ENCODE data around the gene SUMF1.

The SUMF1 gene

DNA sequence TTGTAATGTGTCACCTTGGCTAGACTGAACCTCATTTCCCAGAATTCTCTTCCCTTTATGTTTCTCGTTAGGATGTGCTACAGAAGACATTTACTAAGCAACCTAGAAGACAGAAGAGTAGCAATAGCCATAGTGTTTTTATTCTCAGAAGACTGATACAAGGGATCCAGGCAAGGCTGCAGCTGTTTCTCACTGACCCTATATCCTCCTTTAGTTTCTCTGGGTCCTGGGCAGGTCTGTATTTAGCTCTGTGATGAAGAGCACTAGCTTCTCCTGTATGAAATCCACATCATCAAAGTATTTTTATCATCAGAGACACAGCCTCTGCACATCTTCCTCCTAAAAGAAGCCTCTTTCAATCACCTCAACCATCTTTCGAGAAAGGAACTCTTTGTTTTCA, 72.5 kb downstream of the SUMF1 start:
- in situ Hi-C loops (cut with MboI; ENCODE audit: low sequenced_read_pairs) = no loop called here

DNA sequence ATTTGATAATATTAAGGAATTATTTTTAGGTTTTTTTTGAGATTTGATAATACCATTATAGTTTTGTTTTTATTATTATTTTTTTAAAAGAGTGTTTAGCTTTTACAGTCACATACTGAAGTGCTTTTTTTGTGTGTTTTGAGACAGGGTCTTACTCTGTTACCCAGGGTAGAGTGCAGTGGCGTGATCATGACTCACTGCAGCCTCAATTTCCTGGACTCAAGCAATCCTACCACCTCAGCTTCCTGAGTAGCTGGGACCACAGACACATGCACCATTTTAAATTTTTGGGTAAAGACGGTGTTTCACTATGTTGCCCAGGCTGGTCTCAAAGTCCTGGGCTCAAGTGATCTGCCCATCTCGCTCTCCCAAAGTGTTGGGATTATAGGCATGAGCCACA, 73.0 kb downstream of the SUMF1 start:
- in situ Hi-C loops (cut with MboI; ENCODE audit: low sequenced_read_pairs) = no loop called here

DNA sequence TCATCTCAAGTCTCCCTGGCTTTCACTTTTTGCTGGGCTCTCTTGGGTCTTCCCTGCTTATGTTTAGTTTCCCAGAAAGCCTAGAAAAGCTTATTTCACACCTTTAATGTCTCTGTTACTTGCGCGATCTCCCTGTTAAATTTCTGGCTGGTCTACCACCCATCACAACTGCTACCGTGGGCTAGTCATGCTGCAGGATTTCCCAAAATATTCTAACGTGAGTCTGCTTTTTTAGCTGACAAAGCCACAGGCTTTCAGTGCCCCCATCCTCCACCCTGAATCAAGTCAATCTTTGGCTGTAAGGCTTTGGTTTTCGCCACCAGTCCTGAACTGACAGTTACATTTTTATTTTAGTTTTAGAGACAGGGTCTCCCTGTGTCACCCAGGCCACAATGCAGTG, 74.1 kb downstream of the SUMF1 start:
- in situ Hi-C loops (cut with MboI; ENCODE audit: low sequenced_read_pairs) = no loop called here

DNA sequence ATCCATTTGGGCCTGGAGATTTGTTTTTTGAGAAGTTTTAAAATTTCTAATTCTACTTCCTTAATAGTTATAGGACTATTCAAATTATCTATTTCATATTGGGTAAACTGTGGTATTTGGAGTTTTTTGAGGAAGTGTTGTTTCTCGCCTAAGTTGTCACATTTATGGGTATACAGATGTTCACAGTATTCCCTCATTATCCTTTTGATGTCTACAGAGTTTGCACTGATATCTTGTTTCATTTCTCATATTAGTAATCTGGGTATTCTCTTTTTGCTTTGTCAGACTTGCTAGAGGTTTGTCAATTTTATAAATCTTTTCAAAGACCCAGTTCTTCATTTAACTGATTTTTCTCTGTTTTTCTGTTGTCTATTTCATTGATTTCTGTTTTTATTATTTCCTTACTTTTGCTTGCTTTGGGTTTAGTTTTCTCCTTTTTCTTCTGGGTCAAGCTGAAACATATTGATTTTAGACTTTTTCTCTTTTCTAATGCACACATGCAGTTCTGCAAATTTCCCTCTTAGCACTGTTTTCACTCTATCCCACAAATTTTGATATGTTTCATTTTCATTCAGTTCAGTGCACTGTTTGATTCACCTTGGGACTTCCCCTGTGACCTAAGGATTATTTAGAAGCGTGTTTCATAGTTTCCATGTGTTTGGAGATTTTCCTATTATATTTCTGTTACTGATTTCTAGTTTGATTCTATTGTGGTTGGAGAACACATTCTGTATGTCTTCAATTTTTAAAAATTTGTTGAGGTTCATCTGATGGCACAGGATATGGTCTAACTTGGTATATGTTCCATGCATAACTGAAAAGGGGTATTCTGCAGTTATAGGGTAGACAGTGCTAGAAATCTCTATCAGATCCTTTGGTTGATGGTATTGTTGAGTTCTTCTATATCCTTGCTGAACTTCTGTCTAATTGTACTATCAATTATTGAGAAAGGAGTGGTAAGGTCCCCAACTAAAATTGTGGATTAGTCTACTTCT, 79.6 kb downstream of the SUMF1 start:
- in situ Hi-C loops (cut with MboI; ENCODE audit: low sequenced_read_pairs) = no loop called here

DNA sequence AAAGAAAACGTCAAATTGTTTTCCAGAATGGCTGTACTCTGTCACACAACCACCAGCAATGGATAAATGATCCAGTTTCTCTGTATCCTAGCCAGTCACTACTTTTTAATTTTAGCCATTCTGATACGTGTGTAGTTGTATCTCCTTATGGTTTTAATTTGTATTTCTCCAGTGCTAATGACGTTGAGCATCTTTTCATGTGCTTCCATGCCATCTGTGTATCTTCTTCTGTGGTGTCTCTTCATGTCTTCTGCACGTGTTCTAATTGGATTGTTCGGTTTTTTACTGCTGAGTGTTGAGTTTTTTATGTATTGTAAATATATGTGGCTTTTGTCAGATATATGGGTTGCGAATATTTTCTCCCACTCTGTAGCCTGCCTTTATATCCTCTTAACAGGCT, 81.9 kb downstream of the SUMF1 start:
- in situ Hi-C loops (cut with MboI; ENCODE audit: low sequenced_read_pairs) = no loop called here

DNA sequence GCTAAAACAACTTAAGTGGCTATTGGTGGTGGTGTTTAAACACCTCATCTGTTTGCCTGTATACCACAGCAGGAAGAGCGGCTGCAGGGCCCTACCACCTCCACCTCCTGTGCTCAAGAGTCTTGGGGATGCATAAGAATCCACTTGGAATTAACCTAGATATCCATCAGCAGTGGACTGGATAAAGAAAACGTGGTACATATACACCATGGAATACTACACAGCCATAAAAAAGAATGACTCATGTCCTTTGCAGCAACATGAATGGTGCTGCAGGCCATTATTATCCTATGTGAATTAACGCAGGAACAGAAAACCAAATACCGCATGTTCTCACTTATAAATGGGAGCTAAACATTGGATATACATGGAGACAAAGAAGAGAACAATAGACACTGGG, 87.1 kb downstream of the SUMF1 start:
- in situ Hi-C loops (cut with MboI; ENCODE audit: low sequenced_read_pairs) = no loop called here

DNA sequence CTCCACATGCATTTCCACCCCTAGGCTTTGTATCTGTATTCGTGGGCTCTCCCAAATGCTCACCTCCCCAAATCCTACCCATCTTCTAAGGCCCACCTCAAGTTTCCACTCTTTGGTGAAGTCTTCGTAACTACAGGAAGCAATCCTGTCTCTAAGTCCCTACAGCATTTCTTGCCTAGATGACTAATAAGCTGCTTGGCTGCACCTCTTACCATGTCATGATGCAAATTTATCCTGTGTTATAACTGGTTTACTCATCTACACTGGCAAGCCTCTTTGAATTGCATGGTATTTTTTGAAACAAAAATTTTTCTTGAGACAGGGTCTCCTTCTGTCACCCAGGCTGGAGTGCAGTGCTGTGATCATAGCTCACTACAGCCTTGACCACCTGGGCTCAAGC, 90.6 kb downstream of the SUMF1 start:
- in situ Hi-C loops (cut with MboI; ENCODE audit: low sequenced_read_pairs) = no loop called here

DNA sequence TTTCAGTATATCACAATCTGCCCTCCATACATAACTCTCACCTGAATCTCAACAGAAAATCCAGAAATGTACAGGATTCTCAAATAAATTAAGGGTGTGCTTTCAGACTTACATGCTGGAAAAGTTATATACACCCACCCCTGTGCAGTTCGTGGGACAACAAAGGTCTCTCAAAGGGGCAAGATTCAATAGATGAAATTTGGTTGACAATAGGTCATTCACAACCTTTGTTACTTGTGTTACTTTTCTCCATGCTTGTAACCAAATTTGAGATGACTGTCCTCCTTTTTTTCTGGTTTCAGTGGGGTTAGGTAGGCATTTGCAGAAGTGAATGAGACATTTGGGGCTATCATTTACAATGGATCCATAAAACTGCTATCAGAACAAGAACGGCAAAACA, 91.2 kb downstream of the SUMF1 start:
- in situ Hi-C loops (cut with MboI; ENCODE audit: low sequenced_read_pairs) = no loop called here

DNA sequence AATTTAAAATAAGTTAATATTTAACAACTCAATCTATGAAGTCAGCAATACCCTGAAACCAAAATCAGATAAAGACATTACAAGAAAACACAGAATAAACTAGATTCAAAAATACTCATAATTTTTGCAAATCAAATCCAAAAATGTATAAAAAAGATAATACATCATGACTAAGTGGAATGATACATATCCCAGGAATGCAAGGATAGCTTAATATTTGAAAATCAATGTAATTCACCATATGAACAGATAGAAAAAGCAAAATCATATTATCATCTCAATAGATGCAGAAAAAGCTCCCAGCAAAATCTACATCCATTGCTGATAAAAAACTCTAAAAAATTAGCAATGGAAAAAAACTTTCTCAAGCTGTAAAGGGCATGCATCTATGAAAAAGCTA, 93.4 kb downstream of the SUMF1 start:
- in situ Hi-C loops (cut with MboI; ENCODE audit: low sequenced_read_pairs) = no loop called here

DNA sequence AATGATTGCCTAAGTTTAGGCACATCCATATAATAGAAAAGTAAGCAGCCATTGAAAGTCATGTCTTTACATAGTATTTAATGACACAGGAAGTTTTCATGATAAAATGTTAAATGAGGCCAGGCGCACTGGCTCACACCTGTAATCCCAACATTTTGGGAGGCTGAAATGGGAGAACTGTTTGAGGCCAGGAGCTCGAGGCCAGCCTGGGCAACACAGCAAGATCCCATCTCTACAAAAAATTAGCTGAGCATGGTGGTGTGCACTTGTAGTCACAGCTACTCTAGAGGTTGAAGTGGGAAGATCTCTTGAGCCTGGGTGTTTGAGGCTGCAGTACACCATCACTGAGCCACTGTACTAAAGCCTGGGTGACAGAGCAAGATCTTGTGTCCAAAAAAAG, 104.5 kb downstream of the SUMF1 start:
- in situ Hi-C loops (cut with MboI; ENCODE audit: low sequenced_read_pairs) = no loop called here

DNA sequence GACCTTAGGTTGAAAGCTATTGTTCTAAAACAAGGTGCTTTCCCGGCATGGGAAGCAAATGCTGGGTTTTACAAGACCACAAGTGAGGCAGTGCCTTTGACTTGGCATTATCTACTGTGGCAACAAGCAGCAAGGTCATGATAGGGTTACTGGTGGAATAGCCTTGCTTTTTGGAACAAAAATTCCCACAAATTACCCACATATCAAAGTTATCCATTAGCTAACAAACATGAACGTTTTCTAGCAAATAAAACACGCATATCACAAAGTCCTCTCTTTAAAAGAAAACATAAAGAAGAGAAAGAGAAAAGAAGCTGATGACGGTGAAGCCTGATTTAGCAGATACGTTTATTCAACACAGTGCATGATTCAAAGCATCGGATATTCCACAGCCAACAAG, 106.3 kb downstream of the SUMF1 start:
- in situ Hi-C loops (cut with MboI; ENCODE audit: low sequenced_read_pairs) = no loop called here

DNA sequence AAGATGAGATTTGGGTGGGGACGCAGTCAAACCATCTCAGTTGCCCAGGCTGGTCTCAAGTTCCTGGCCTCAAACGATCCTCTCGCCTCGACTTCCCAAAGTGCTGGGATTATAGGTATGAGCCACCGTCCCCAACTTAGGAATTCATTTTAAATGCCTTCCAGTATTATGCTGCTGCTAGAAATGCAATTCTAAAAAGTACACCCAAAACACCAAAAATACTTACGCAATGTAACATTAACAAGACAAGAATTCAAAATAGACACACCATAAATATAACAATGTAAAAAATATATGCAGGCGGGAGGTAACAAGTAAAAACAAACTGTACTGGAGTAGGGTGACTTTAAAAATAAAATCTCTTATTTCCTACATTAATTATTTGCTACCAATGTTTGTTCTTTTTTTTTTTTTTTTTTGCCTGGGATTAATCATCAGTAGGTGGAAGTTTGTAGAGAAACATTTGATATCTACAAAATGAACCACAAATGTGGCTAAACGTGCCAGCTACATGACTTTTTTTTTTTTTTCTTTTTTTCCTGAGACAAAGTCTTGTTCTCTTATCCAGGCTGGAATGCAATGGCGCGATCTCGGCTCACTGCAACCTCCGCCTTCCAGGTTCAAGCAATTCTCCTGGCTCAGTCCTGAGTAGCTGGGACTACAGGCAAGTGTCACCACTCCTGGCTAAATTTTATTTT, 107.1 kb downstream of the SUMF1 start:
- in situ Hi-C loops (cut with MboI; ENCODE audit: low sequenced_read_pairs) = no loop called here

DNA sequence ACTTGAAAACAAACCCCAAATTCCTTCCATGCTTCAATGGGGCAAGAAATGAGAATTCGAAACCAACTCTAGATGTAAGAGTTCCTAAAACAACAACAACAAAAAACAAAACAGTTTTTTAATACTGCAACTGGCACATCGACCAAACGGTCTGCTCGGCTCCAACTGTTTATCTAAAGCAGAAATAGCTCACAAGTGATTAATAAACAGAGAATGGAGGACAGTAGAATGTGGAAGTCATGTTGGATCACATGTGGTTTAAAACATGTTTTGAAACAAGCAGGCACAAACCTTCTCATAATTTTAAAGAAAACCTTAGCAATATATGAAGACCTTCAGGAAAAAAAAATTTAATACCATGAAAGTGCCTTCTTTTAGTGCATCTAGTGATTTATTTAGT, 108.8 kb downstream of the SUMF1 start:
- in situ Hi-C loops (cut with MboI; ENCODE audit: low sequenced_read_pairs) = no loop called here

DNA sequence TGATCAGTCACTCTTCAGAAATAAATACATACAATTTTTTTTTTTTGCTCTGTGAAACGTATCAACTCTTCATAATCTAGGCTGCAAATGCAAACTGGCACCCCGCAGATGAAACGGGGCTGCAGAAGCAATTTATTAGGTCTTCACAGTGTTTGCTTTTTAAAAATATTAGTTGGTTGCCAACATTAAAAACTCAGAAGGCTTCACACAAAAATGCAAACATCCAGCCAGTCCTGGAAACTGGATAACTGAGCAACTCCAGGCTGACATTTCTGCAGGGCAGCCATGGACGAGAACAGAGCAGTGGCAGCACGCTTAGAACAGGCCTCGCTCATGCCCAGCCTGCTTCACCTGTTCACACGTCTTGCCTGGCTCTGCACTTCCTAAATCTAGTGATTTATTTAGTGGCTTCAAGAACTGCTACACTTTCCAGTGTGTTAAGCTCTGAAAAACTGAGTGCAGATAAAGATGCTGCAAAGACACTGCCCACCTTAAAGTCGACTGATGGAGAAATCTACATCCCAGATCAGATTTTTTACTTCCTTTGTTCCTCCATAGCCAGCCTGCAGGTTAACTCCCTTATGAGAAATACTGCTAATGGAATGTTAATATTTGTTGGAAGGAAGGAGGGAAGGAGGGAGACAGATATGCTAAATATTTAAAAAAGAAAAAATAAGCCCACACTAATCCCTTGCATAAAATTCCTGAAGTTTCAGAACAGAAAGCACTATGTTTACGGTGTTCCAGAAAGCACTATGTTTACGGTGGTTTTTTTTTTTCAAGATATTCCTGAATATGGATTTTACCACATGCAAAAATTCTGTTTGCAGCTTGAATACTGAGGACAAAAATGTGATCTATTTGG, 110.3 kb downstream of the SUMF1 start:
- in situ Hi-C loops (cut with MboI; ENCODE audit: low sequenced_read_pairs) = no loop called here

DNA sequence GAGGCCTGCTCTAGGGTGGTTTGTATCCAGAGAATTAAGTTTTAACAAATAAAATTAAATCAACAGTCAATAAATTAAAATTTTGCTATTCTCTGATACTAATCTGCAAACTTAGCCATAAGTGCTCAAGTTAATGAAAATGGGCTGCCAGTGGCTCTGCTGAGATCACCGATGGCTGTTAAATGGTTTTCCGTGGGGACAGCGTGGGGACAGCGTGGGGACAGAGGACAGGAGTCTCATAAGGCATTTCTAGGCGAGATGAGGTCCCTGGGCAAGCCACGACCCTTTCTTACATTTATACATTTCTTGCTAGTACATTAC, 110.9 kb downstream of the SUMF1 start:
- in situ Hi-C loops (cut with MboI; ENCODE audit: low sequenced_read_pairs) = no loop called here

DNA sequence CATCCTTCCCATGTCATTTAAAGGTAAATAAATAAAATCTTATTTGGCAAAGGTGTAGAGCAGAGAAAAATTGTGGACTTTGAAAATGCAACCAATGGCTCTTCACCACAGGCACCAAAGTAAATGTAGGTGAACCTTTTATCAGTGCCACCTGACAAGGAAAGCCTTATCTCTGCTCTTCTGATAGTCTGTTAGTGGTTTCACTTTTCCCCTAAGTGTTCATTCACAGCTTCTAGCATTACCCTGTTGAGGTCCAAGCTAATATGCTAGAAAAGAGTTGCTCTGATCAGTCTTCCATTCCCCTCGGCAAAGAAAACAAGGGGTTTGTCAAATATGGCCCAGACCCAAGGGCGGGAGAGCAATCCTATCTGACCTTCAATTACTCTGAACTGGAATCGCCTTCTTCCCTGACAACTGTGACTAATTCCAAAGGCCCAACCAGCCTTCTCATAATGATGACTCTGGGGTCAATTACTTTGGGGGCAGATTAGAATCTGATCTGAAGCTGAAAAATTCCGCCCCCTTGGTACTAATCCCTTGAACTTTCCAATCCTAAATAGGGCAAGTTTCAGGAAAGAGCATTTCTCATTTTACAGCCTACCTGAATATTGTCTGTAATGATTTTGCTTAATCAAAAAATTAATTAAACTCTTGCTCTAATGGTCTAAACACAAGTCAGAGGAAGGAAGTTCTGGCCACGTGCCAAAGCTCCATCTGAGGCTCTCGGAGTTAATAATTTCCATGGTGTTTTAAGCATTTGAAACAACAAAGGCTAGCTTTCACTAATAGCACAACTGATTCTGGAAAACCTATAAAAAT, 111.5 kb downstream of the SUMF1 start:
- in situ Hi-C loops (cut with MboI; ENCODE audit: low sequenced_read_pairs) = no loop called here

DNA sequence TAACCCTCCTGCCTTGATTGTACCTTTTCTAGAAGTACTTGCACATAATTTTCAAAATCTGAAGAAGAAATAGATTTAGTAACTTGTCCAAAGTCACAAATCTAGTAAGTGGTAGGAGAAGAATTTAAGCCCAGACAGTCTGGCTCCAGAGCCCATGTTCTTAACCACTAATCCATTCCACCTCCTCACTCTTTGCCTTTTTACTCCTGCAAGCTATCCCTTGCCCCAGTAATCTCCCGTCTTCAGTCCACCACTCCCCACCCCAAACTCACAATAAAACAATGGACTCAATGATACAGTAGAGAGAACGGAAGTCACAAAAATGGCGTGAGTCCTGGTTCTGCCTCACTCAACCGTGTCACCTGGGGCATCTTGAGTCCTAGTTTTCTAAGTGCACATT, 115.2 kb downstream of the SUMF1 start:
- in situ Hi-C loops (cut with MboI; ENCODE audit: low sequenced_read_pairs) = no loop called here

DNA sequence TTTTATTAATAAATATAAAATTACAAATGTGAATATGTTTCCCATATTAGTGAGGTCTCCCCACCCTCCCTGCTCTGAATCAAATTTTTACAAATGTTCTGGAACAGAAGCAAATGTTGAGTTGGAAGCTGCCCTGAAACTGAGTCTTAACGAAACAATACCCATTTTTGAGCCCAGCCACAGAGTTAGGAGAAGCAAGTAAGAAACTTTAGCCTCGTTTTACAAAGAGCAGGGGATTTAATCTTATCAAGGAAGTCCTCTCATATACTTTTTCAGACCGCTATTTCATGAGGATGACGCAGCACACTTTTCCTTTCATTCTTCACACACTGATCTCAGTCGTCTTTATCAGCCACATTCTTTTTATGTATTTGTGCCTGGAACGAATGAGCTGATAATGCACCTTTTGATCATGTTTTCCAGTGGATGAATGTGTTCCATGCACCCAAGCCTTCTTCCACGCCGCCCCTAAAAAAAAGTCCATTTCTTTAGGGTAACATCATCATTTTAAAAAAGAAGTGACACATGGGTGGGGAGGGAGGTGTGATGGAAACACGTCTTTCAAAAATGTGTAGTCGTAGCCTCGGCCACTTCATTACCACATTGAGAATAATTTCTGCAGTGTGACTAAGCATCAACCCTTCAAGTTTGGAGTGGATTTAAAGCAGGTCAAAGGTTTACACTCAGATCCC, 115.8 kb downstream of the SUMF1 start:
- in situ Hi-C loops (cut with MboI; ENCODE audit: low sequenced_read_pairs) = no loop called here

DNA sequence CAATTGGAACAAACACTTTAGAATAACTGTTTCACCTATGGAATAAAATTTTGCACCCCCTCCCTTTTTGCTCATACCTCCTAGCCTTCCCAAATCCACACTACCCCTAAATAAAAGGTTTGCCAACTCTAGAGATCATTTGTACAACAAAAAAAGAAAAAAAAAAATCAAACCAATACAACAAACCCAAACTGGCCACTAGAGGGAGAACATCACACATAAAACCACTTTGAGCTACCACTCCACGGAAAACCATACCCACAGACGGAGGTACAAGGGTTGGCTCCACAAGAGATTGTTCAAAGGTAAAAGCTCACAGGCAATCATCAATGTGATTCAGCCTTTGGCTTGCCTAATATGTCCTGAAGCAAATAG, 116.3 kb downstream of the SUMF1 start:
- in situ Hi-C loops (cut with MboI; ENCODE audit: low sequenced_read_pairs) = no loop called here

DNA sequence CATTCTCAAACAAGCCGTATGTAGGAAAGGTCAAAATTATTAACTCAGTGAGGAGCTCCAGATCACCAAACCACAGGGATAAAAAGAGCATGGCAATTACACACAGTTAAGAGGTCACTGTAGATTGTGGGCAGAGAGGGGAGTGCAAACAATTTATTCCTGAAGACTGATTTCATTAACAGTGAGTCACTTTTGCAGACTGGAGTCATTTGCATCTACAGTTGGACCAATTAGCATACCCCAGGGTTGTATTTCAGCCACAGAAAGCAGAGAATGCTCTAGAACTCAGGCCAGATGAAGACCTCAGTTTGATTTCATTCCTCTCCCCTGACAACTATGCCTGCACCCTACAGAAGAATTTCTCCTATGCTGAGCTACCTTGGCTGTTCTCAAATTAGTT, 123.8 kb downstream of the SUMF1 start:
- in situ Hi-C loops (cut with MboI; ENCODE audit: low sequenced_read_pairs) = loop anchor here (25.0 kb wide), 1 partner anchor 719 kb away; no protein-coding TSS in a partner anchor

Data from HL-60/S4 treated with retinoic acid at 250 ng/mL for 4 days and 3 days (cell line).